Loucy (cell line): ENCODE data around the gene GTPBP6.

Source experiments
- CTCF ChIP-seq: fragments of 200-600 bp; sonication (generic); conservative IDR thresholded peaks from 2 replicates; pipeline ENCODE4 v1.5.1; 2014; ENCODE audit warnings: mild to moderate bottlenecking, antibody characterized with exemption, low read length
- EZH2phosphoT487 ChIP-seq: fragments of 200-600 bp; IDR thresholded peaks from 2 replicates; pipeline ENCODE4 v1.6.1; 2018; ENCODE audit warnings: antibody characterized with exemption, mild to moderate bottlenecking, moderate library complexity, borderline replicate concordance

- TF ChIP-seq CTCF (no peak), EZH2phosphoT487 (no peak)
Observed at GRCh38 chrX:318739-319578, at the start of gene GTPBP6.
